Activated naive CD8-positive, alpha-beta T cell treated with anti-CD3 and anti-CD28 coated beads for 36 hours (primary cell): ENCODE data around the gene TEN1. TPM values are rescaled to one million over a fixed set of nuclear protein-coding genes. Genes with fewer than 3 reads are reported as not detected.
"Not testable (repeated sequence)": the region's sequence is repeated elsewhere in the genome, so short reads cannot be mapped to it uniquely, and the experiment has no call there.

ENCODE experiments used
- DNase-seq: peaks from one replicate; pipeline ENCODE4 v3.0.0; 2021
- H3K27ac Mint-ChIP-seq: one replicate; pipeline ENCODE4 v1.8.0; 2022; ENCODE audit warnings: mild to moderate bottlenecking, moderate library complexity, mixed read lengths
- H3K27me3 Mint-ChIP-seq: one replicate; pipeline ENCODE4 v1.8.0; 2022; ENCODE audit warnings: mild to moderate bottlenecking, mixed read lengths
- H3K36me3 Mint-ChIP-seq: one replicate; pipeline ENCODE4 v1.8.0; 2021; ENCODE audit warnings: mild to moderate bottlenecking, mixed read lengths
- H3K4me1 Mint-ChIP-seq: one replicate; pipeline ENCODE4 v1.8.0; 2021; ENCODE audit warnings: mixed read lengths
- H3K4me3 Mint-ChIP-seq: one replicate; pipeline ENCODE4 v1.8.0; 2022; ENCODE audit warnings: mild to moderate bottlenecking, moderate library complexity, mixed read lengths
- H3K9me3 Mint-ChIP-seq: one replicate; pipeline ENCODE4 v1.8.0; 2022; ENCODE audit warnings: mixed read lengths
- total RNA-seq, 2 experiments: library from RNA; stranded (reverse); gene quantifications; one replicate each; pipeline ENCODE4 v1.2.3, GENCODE V29; 2021

The TEN1 gene
- total RNA-seq, 2 experiments from 2014 or later = 12.5 to 14.2 TPM

- peaks cover 33% of the 10 kb centered on the region for H3K36me3 Mint-ChIP-seq
- DNase-seq, H3K9me3 Mint-ChIP-seq, H3K27ac Mint-ChIP-seq, H3K4me3 Mint-ChIP-seq, H3K4me1 Mint-ChIP-seq, H3K27me3 Mint-ChIP-seq: not testable (repeated sequence)
These were observed 65.5 kb downstream of the TEN1 start for GRCh38 chr17:76044475-76045007.

GRCh38 chr17:76046064-76046463, 67.0 kb downstream of the TEN1 start:
- Mint-ChIP-seq H3K36me3 (peaks cover 33% of the 10 kb centered on the region), H3K4me3 (no peak overlapping the region), H3K27ac (no peak overlapping the region), H3K4me1 (peaks cover 6% of the 10 kb centered on the region), H3K9me3 (no peaks in the 10 kb centered on the region), H3K27me3 (no peaks in the 10 kb centered on the region)
- DNase-seq = no peak

- Mint-ChIP-seq H3K27me3 (no peaks in the 10 kb centered on the region), H3K9me3 (no peaks in the 10 kb centered on the region), H3K4me1 (peaks cover 6% of the 10 kb centered on the region), H3K36me3 (peaks cover 31% of the 10 kb centered on the region), H3K4me3 (no peak overlapping the region), H3K27ac (peak overlapping the region; percentile 47)
- no peak for DNase-seq
These were observed 69.1 kb downstream of the TEN1 start for GRCh38 chr17:76048025-76048605.

GRCh38 chr17:76048711-76049110, 69.7 kb downstream of the TEN1 start:
- Mint-ChIP-seq H3K36me3 (peaks cover 28% of the 10 kb centered on the region), H3K4me1 (peaks cover 9% of the 10 kb centered on the region), H3K27ac (peak overlapping the region; percentile 21), H3K9me3 (no peaks in the 10 kb centered on the region), H3K27me3 (no peaks in the 10 kb centered on the region), H3K4me3 (no peak overlapping the region)
- no peak for DNase-seq

GRCh38 chr17:76049239-76049638, 70.2 kb downstream of the TEN1 start:
- Mint-ChIP-seq H3K36me3 (peaks cover 24% of the 10 kb centered on the region), H3K4me1 (peaks cover 14% of the 10 kb centered on the region), H3K9me3 (no peaks in the 10 kb centered on the region), H3K4me3 (no peak overlapping the region), H3K27ac (peak overlapping the region; percentile 21), H3K27me3 (no peaks in the 10 kb centered on the region)
- DNase-seq = no peak

GRCh38 chr17:76049836-76050537, 70.9 kb downstream of the TEN1 start:
- H3K27me3 Mint-ChIP-seq = no peaks in the 10 kb centered on the region
- H3K27ac Mint-ChIP-seq = peak overlapping the region; percentile 46
- H3K36me3 Mint-ChIP-seq = peaks cover 21% of the 10 kb centered on the region
- no peaks in the 10 kb centered on the region for H3K9me3 Mint-ChIP-seq
- no peak overlapping the region for H3K4me3 Mint-ChIP-seq
- no peak for DNase-seq
- peaks cover 14% of the 10 kb centered on the region for H3K4me1 Mint-ChIP-seq

Other genes with a start within 250 kb of the TEN1 start
- gene GALK1, start 214.0 kb upstream of the TEN1 start, total RNA-seq = 10 to 100 TPM; 33.2 to 33.6 TPM
- 10 to 100 TPM; 26.9 to 27.4 TPM for gene UNK, start 194.4 kb upstream of the TEN1 start, total RNA-seq
- 100 to 1,000 TPM; 145 to 156 TPM for gene UNC13D, start 134.8 kb upstream of the TEN1 start, total RNA-seq
- gene WBP2, start 123.9 kb upstream of the TEN1 start, total RNA-seq = 10 to 100 TPM; 45.0 to 49.3 TPM
- gene TRIM47, start 100.7 kb upstream of the TEN1 start, total RNA-seq = 10 to 100 TPM; 16.4 to 18.3 TPM
- gene TRIM65, start 82.3 kb upstream of the TEN1 start, total RNA-seq = 10 to 100 TPM; 37.2 to 41.7 TPM
- 100 to 1,000 TPM; 148 to 161 TPM for gene MRPL38, start 74.4 kb upstream of the TEN1 start, total RNA-seq
- gene FBF1, start 38.2 kb upstream of the TEN1 start, total RNA-seq = 10 to 100 TPM; 14.9 to 16.6 TPM
- gene ACOX1, start 74 bp upstream of the TEN1 start, total RNA-seq = 10 to 100 TPM; 26.3 to 26.9 TPM
- 1 to 10 TPM; 4.9 to 5.5 TPM for gene CDK3, start 21.6 kb downstream of the TEN1 start, total RNA-seq
- gene EVPL, start 48.1 kb downstream of the TEN1 start, total RNA-seq = 1 to 10 TPM; 2.0 to 2.5 TPM
- gene SRP68, start 93.3 kb downstream of the TEN1 start, total RNA-seq = 100 to 1,000 TPM; 140 to 141 TPM
- 1 to 10 TPM; 2.5 to 2.7 TPM for gene GALR2, start 95.5 kb downstream of the TEN1 start, total RNA-seq
- 1 to 10 TPM; 3.7 TPM for gene ZACN, start 99.9 kb downstream of the TEN1 start, total RNA-seq
- 10 to 100 TPM; 81.2 to 88.1 TPM for gene EXOC7, start 124.5 kb downstream of the TEN1 start, total RNA-seq
- 1 to 10 TPM; 7.5 to 7.8 TPM for gene FOXJ1, start 162.0 kb downstream of the TEN1 start, total RNA-seq